Measurements from ENCODE around the gene LONP1.

The LONP1 gene

GRCh38 chr19:5645409-5645808 lies 74.5 kb downstream of the LONP1 start:
- no peak for TF ChIP-seq CTCF (IDR thresholded peaks at IDR 0.05; ENCODE audit: extremely low read depth, insufficient read depth, missing control alignments)

GRCh38 chr19:5644037-5644436 lies 75.9 kb downstream of the LONP1 start:
- no peak for TF ChIP-seq CTCF (IDR thresholded peaks at IDR 0.05; ENCODE audit: extremely low read depth, insufficient read depth, missing control alignments)
- in situ Hi-C loops (cut with MboI; ENCODE audit: low pct_unique_long_range_greater_than_20kb, low sequenced_read_pairs, unreplicated experiment), result no loop called here
- DNase-seq (ENCODE audit: low spot score), result no peak

More at GRCh38 chr19:5645409-5645808, 74.5 kb downstream of the LONP1 start:
- DNase-seq (ENCODE audit: low spot score), result no peak
- in situ Hi-C loops (cut with MboI; ENCODE audit: low pct_unique_long_range_greater_than_20kb, low sequenced_read_pairs, unreplicated experiment), result no loop called here

GRCh38 chr19:5643060-5643459 lies 76.9 kb downstream of the LONP1 start:
- in situ Hi-C loops (cut with MboI; ENCODE audit: low pct_unique_long_range_greater_than_20kb, low sequenced_read_pairs, unreplicated experiment), result no loop called here
- DNase-seq (ENCODE audit: low spot score), result no peak
- TF ChIP-seq CTCF (IDR thresholded peaks at IDR 0.05; ENCODE audit: extremely low read depth, insufficient read depth, missing control alignments), result no peak

- in situ Hi-C loops (cut with MboI; ENCODE audit: low pct_unique_long_range_greater_than_20kb, low sequenced_read_pairs, unreplicated experiment), result no loop called here
- TF ChIP-seq CTCF (IDR thresholded peaks at IDR 0.05; ENCODE audit: extremely low read depth, insufficient read depth, missing control alignments), result no peak
- DNase-seq (ENCODE audit: low spot score), result no peak
Observed at GRCh38 chr19:5642204-5642603, 77.7 kb downstream of the LONP1 start.

Measured in GM13977 (cell line).